ENCODE measurements around the gene AK1. TPM values are rescaled to one million over a fixed set of nuclear protein-coding genes. Genes with fewer than 3 reads are reported as not detected.
A peak's percentile ranks its signal among the peaks of the same experiment; 100 is the strongest.

AK1 gene
- total and polyA plus RNA-seq, 9 of the 15 experiments (the other 6 are each of a cell fraction or from before 2014, with no cell fraction given): 10.1 to 71.8 (median 39.0) TPM

GRCh38 chr9:127865645-127866464, 11.6 kb downstream of the AK1 start (continued):
- TF ChIP-seq, protein P1, sequence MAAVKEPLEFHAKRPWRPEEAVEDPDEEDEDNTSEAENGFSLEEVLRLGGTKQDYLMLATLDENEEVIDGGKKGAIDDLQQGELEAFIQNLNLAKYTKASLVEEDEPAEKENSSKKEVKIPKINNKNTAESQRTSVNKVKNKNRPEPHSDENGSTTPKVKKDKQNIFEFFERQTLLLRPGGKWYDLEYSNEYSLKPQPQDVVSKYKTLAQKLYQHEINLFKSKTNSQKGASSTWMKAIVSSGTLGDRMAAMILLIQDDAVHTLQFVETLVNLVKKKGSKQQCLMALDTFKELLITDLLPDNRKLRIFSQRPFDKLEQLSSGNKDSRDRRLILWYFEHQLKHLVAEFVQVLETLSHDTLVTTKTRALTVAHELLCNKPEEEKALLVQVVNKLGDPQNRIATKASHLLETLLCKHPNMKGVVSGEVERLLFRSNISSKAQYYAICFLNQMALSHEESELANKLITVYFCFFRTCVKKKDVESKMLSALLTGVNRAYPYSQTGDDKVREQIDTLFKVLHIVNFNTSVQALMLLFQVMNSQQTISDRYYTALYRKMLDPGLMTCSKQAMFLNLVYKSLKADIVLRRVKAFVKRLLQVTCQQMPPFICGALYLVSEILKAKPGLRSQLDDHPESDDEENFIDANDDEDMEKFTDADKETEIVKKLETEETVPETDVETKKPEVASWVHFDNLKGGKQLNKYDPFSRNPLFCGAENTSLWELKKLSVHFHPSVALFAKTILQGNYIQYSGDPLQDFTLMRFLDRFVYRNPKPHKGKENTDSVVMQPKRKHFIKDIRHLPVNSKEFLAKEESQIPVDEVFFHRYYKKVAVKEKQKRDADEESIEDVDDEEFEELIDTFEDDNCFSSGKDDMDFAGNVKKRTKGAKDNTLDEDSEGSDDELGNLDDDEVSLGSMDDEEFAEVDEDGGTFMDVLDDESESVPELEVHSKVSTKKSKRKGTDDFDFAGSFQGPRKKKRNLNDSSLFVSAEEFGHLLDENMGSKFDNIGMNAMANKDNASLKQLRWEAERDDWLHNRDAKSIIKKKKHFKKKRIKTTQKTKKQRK (IDR thresholded peaks at IDR 0.05; ENCODE audit: borderline replicate concordance, low read depth, low read length): no peak
- no peak for TF ChIP-seq NRF1 (conservative IDR thresholded peaks at IDR 0.05 in 1 of 2, IDR thresholded peaks at IDR 0.05 in 1 of 2)

DNA sequence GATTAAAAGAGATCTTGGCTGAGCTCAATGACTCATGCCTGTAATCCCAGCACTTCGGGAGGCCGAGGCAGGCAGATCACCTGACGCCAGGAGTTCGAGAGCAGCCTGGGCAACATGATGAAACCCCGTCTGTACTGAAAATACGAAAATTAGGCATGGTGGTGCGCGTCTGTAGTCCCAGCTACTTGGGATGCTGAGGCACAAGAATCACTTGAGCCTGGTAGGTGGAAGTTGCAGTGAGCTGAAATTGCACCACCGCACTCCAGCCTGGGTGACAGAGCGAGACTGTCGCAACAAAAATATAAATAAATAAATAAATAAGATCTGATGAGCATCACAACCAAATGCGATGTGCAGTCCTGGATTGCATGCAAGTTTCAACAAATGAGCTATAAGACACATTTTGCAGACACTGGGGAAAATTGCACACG, 14.3 kb downstream of the AK1 start:
- ATAC-seq (no peak), FAIRE-seq (no peak), DNase-seq (ENCODE audit: extremely low read depth in 1 of 4, low spot score in 3 of 4) (peak in 1 of 4 experiments; percentile 45)
- Histone ChIP-seq H2AFZ (ENCODE audit: low read depth, low read length) (peak overlapping the region; percentile 87), H3K9me3 (replicated peaks; ENCODE audit: control insufficient read depth, insufficient read depth, low read depth, low read length) (no peaks in the 10 kb centered on the region), H3K4me3 (no peak overlapping the region), H3K4me2 (ENCODE audit: insufficient read depth, low read length) (peak overlapping the region; percentile 72), H3K4me1 (replicated peaks in 1 of 2; ENCODE audit: control insufficient read depth in 2 of 2, insufficient read depth in 2 of 2, low read length in 2 of 2) (peaks cover 53 to 83% of the 10 kb centered on the region in 2 experiments), H3K9me1 (ENCODE audit: control insufficient read depth, insufficient read depth, low read length) (peaks cover 5% of the 10 kb centered on the region), H3K27ac (ENCODE audit: extremely low read depth, low read depth, low read length) (peak overlapping the region; percentile 91), H3K27me3 (ENCODE audit: control insufficient read depth in 2 of 2, insufficient read depth in 2 of 2, low read length in 2 of 2) (no peaks in the 10 kb centered on the region), H3K9ac (ENCODE audit: insufficient read depth in 1 of 2, low read depth in 2 of 2, low read length in 2 of 2) (peak overlapping the region; percentile 50 to 69; a peak in 2 of 4 replicates), H3K79me2 (ENCODE audit: control insufficient read depth, insufficient read depth, low read length) (no peaks in the 10 kb centered on the region), H3K36me3 (ENCODE audit: control insufficient read depth, insufficient read depth, low read length) (peaks cover 12% of the 10 kb centered on the region; the same call in 1 of the 3 replicates), H4K20me1 (replicated peaks; ENCODE audit: control insufficient read depth, insufficient read depth, low read length) (no peaks in the 10 kb centered on the region)
- BruUV-seq (replicated peaks): no TSS peak
- in situ Hi-C loops (cut with MboI) (no loop called here), intact Hi-C loops (cut with micrococcal nuclease) (no loop called here)
- WGBS (ENCODE audit: insufficient coverage, low coverage, missing lambda C conversion rate): 50% methylated on average over 13 of the region's 13 CpGs
- CTCF ChIA-PET (ENCODE audit: low intra/inter-chr PET ratio): no interaction called here
- POLR2A ChIA-PET: interaction anchor here (0.6 to 3.1 kb wide), 11 partner anchors 9 to 128 kb away, joined by 3 to 16 read pairs (median 4); partner anchors contain the start of gene TOR2A
- TF ChIP-seq CCNT2 (IDR thresholded peaks at IDR 0.05; ENCODE audit: borderline replicate concordance, extremely low read depth, insufficient read length, low read depth, low read length) (no peak), RBM14 (IDR thresholded peaks at IDR 0.05; ENCODE audit: borderline replicate concordance, insufficient read depth, low read depth, low read length) (no peak), KLF16 (IDR thresholded peaks at IDR 0.05) (no peak), JUND (IDR thresholded peaks at IDR 0.05; ENCODE audit: borderline replicate concordance, low read depth, low read length) (peak; percentile 76), JUND (tag; IDR thresholded peaks at IDR 0.05; ENCODE audit: borderline replicate concordance, low read depth, low read length) (no peak; the same call in 2 of the 3 replicates), ZNF217 (CRISPR knock-in tag; IDR thresholded peaks at IDR 0.05) (no peak), CREB1 (IDR thresholded peaks at IDR 0.05) (no peak), CREB1 (CRISPR knock-in tag; IDR thresholded peaks at IDR 0.05) (no peak), USF2 (CRISPR knock-in tag; IDR thresholded peaks at IDR 0.05) (no peak)
- TF ChIP-seq, protein P2, sequence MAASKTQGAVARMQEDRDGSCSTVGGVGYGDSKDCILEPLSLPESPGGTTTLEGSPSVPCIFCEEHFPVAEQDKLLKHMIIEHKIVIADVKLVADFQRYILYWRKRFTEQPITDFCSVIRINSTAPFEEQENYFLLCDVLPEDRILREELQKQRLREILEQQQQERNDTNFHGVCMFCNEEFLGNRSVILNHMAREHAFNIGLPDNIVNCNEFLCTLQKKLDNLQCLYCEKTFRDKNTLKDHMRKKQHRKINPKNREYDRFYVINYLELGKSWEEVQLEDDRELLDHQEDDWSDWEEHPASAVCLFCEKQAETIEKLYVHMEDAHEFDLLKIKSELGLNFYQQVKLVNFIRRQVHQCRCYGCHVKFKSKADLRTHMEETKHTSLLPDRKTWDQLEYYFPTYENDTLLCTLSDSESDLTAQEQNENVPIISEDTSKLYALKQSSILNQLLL (CRISPR knock-in tag; IDR thresholded peaks at IDR 0.05; ENCODE audit: borderline replicate concordance): no peak
